HepG2 (cell line): ENCODE measurements around the gene DENND1C. TPM values are rescaled to one million over a fixed set of nuclear protein-coding genes. Genes with fewer than 3 reads are reported as not detected.

Experiments
- AFF4 ChIP-seq: sonication (generic); formaldehyde crosslinking; IDR thresholded peaks from 2 replicates; pipeline ENCODE4 v1.4.0; 2020; ENCODE audit warnings: missing genetic modification reagents
- AKAP8 ChIP-seq: sonication (generic); formaldehyde crosslinking; IDR thresholded peaks from 2 replicates; pipeline ENCODE4 v1.5.1; 2020; ENCODE audit warnings: mild to moderate bottlenecking, missing genetic modification reagents
- DZIP1 ChIP-seq: sonication (generic); formaldehyde crosslinking; IDR thresholded peaks from 2 replicates; pipeline ENCODE4 v1.5.0; 2020; ENCODE audit warnings: mild to moderate bottlenecking, missing genetic modification reagents
- HHEX ChIP-seq: IDR thresholded peaks from 2 replicates; pipeline ENCODE4 v1.6.1; 2016; ENCODE audit warnings: control low read depth
- HNF1B ChIP-seq: sonication (generic); formaldehyde crosslinking; IDR thresholded peaks from 2 replicates; pipeline ENCODE4 v1.5.1; 2020; ENCODE audit warnings: mild to moderate bottlenecking, moderate library complexity, missing genetic modification reagents
- MEF2D ChIP-seq: sonication (generic); formaldehyde crosslinking; IDR thresholded peaks from 2 replicates; pipeline ENCODE4 v1.5.1; 2020; ENCODE audit warnings: mild to moderate bottlenecking, missing genetic modification reagents
- NFYB ChIP-seq: sonication (generic); formaldehyde crosslinking; IDR thresholded peaks from 2 replicates; pipeline ENCODE4 v1.4.0; 2020; ENCODE audit warnings: missing genetic modification reagents
- RNF219 ChIP-seq: sonication (generic); formaldehyde crosslinking; IDR thresholded peaks from 2 replicates; pipeline ENCODE4 v1.5.0; 2020; ENCODE audit warnings: mild to moderate bottlenecking, missing genetic modification reagents
- ZBTB1 ChIP-seq: sonication (generic); formaldehyde crosslinking; IDR thresholded peaks from 2 replicates; pipeline ENCODE4 v1.4.0; 2020; ENCODE audit warnings: missing genetic modification reagents, borderline replicate concordance
- ZNF143 ChIP-seq: sonication (generic); formaldehyde crosslinking; IDR thresholded peaks from 2 replicates; pipeline ENCODE4 v1.4.0; 2020; ENCODE audit warnings: missing genetic modification reagents
- ZNF513 ChIP-seq: sonication (generic); formaldehyde crosslinking; conservative IDR thresholded peaks from 2 replicates; pipeline ENCODE4 v1.5.0; 2020; ENCODE audit warnings: missing genetic modification reagents
- ZNF770 ChIP-seq: sonication (generic); formaldehyde crosslinking; IDR thresholded peaks from 2 replicates; pipeline ENCODE4 v1.5.0; 2020; ENCODE audit warnings: mild to moderate bottlenecking, missing genetic modification reagents
- ZNF782 ChIP-seq: sonication (generic); formaldehyde crosslinking; IDR thresholded peaks from 2 replicates; pipeline ENCODE4 v1.4.0; 2020; ENCODE audit warnings: missing genetic modification reagents, mild to moderate bottlenecking, borderline replicate concordance
- polyA plus RNA-seq, 8 experiments: library from polyadenylated mRNA; depleted of rRNA in 3 of 8; stranded (reverse) in 7 of 8; unstranded in 1 of 8; fragments of >200 nt; fragmentation: Illumina TruSeq in 4 of 8; extraction: Trizol in 4 of 8; gene quantifications; 2 replicates each; pipeline versions ENCODE4 v1.2.1 to v1.2.3, GENCODE V29; 2011 to 2016; ENCODE audit warnings: low read depth in 4 of 8, missing spikeins in 1 of 8, mixed read lengths in 1 of 8; ENCODE audit not compliant: insufficient read depth in 1 of 8
- total RNA-seq, 5 experiments: library from RNA; depleted of rRNA; stranded (reverse); fragments of >200 nt; fragmentation: Illumina TruSeq; extraction: Trizol; gene quantifications; 2 replicates each; pipeline ENCODE4 v1.2.3, GENCODE V29; 2016; ENCODE audit warnings: low read depth in 1 of 5

Gene DENND1C
- total and polyA plus RNA-seq, 2 of the 13 experiments (the other 11 are each of a cell fraction or from before 2014, with no cell fraction given), result 0.04 to 0.73 TPM

GRCh38 chr19:6460099-6460884, 21.3 kb downstream of the DENND1C start (continued):
- TF ChIP-seq RNF219, result no peak
- TF ChIP-seq DZIP1 (CRISPR knock-in tag), result no peak
- TF ChIP-seq HHEX (CRISPR knock-in tag), result no peak
- peak; percentile 36; the same call in 1 of the 2 replicates for TF ChIP-seq ZNF782 (CRISPR knock-in tag)
- no peak for TF ChIP-seq MEF2D (CRISPR knock-in tag)
- peak; percentile 81 for TF ChIP-seq HNF1B (CRISPR knock-in tag)
- TF ChIP-seq ZNF513 (CRISPR knock-in tag), result no peak
- peak; percentile 39; the same call in 1 of the 2 replicates for TF ChIP-seq ZNF143 (CRISPR knock-in tag)
- TF ChIP-seq ZNF770 (CRISPR knock-in tag), result 0 out of 2 replicates have a peak, but pooled peaks have one; percentile 40
- TF ChIP-seq NFYB (CRISPR knock-in tag), result peak; percentile 81
- TF ChIP-seq AFF4, result no peak
- no peak for TF ChIP-seq ZBTB1 (CRISPR knock-in tag)
- no peak for TF ChIP-seq AKAP8 (CRISPR knock-in tag)
